HG03103 (cell line): ENCODE measurements around the gene LGR6.

ENCODE experiments used
- ATAC-seq: cut with Tn5 transposase; IDR thresholded peaks from one replicate; pipeline ENCODE4 v1.9.1; 2021; ENCODE audit warnings: low read depth; ENCODE audit not compliant: unreplicated experiment

LGR6 gene

DNA sequence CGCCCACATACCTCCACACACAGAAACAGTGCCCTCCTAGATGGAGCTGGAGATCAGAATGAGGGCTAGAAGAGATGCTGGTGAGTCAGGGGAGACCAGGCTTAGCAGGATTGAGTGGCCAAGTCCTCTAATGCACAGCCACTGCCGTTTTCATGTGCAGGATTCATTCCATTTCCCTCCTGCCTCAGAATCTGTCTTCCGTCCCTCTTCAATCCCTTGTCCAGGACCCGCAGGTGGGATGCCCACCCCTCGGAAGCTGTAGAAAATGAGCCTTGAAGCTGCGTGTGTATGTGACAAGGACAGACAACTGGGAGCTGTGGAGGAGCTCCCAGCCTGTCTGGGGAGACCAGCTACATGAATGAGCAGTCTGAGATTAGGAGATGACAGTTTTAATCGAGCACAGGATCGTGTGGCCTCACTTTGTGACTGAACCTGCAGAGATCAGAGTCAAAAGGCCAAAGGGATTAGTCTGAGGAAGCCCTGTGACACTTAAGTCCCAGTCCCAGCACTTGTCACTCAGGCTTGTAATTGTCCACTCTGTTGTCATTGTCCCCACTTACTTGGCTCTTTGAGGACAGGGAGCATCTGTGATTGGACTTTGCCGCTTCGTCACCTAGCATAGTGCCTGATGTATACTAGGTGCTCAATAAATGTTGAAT is 22.0 kb downstream of the LGR6 start:
- ATAC-seq = no peak

DNA sequence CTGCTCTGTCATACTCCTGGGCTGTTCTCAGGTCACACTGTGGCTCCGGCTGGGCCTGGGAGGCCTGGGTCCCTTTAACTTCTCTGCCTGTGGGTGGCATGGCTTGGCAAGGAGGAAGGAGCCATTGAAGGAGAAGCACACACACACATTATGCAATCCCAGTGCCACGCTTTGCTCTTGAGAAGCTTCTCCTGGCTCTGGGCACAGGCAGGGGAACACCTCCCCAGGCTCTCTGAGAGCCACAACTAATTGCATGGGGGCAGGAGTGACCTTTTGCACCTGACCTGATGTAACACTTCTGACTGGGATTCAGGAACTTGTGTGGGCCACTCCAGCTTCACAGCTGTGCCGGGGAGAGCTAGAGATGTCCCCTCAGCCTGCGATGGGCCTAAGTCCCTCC is 23.1 kb downstream of the LGR6 start:
- no peak for ATAC-seq

DNA sequence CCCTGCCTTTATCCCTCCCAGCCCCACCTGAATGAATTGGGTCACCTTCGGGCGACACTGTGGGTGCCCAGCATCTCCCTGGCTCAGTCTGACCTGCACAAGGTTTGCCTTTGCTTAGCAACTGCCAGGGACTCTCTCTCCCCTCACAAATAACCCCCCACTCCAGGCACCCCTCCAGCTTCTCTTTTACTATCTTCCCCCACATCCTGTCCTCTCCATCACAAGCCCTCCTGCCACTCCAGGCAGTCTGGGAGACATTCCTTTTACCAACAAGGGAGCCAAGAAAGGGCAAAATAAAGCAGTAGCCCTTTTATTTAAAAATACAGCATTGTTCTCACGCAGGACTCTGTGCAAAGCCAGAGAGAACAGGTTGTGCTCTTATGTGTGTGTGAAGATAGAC is 23.9 kb downstream of the LGR6 start:
- no peak for ATAC-seq

DNA sequence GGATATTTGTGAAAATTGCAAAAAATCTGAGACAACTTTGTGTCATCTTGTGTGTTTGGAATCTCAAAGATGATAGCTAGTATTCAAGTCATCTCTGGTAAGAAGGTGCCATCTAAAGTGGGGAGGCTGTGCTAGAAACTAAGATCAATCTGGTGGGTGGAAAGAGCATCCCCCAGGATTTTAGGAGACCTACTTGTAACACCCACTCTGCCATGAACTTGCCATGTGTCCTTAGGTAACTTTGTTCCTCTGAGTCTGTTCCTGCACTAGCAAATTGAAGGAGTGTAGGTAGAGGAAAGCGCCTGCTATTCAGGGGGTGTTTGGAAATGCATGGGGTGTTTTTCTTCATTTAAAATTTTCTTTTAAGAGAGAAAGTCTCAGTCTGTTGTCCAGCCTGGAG is 24.4 kb downstream of the LGR6 start:
- no peak for ATAC-seq

DNA sequence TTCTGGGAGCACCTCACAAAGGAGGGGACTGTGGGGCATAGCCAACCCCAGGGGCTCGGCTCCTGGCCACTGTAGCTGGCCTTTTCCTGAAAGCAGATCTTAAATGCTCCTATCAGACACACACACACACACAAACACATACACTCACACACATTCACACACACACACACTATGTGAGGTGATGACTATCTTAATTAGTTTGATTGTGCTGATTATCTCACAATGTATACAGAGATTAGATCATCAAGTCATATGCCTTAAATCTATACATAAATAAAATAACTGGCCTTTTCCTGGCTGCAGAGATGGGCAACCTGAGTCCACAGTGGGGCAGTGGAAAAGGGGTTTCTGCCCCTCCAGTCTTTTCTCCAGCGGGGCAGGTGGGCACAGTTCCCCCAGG is 27.1 kb downstream of the LGR6 start:
- ATAC-seq = no peak

DNA sequence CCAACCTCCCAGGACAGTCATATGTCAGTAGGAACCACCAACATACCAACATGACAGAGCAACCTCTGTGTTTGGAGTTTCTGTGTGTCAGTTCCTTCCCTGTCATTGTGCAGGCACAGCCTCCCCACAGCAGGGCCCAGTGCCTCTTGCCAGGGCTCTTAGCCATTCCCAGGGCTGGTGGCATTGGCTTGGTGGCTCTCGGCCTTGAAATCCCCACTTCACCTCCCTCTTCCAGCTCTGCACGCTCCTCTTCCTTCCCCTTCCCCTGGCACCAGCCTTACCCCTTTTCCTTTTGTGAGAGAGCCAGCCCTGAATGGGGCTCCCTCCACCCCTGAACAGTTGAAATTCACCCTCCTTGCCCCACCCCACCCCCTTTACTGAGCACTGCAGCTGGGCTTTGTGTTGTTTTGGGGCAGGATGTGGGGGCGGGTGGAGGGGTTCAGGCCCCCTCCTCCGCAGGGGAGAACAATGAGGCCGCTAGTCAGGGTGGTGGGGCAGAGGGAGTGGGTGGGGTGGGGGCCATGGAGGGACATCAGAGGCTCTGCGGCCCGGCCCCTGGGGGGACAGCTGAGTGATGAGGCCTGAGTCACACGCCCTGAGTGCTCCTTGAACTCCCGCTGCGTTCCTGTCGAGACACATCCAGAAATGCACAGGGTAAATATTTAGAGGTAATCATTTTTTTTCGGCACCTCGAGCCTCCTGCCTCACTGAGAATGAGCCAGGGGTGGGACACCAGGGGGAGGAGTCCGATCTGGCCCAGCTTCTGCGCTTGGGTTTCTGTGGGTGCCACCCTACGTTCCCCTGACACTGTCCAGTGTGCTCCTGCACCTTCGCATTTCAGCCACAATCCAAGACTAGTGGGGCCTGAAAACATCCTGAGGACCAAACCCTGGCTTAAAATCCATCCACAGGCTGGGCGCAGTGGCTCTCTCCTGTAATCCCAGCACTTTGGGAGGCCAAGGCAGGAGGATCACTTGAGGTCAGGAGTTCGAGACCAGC is 28.6 kb downstream of the LGR6 start:
- no peak for ATAC-seq

DNA sequence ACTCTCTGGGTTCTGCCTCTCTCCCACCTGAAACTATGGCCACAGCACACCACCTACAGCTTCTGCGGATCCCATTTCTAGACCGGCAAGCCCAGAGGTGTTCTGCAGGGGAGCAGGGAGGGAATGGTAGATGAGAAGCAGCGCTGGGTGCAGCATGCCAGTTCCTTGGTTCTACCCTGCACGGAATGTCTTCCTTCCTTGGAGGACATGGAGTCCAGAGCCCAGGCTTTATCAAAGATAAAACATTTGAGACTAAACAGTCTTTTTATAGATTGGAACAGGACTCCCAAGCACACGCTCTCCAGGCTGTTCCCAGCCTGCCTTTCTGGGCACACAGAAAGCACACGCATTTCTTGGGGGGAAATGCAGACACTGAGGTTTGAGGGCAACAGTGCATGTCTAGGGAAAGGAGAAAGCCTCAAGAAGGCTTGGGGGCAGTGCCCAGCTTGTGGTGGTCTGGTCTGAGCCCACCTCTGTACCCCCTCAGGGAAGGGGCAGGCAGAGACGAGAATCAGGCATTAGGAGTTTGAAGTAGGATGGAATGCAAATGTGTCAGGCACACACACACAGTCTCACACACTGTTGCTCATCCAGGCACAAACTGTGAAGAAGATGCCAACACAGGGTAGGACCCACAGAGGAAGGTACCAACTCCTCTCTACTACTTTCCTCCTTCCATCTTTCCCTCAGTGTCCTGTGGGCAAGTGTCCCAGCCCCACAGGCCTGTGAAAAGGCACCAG is 29.7 kb downstream of the LGR6 start:
- no peak for ATAC-seq

DNA sequence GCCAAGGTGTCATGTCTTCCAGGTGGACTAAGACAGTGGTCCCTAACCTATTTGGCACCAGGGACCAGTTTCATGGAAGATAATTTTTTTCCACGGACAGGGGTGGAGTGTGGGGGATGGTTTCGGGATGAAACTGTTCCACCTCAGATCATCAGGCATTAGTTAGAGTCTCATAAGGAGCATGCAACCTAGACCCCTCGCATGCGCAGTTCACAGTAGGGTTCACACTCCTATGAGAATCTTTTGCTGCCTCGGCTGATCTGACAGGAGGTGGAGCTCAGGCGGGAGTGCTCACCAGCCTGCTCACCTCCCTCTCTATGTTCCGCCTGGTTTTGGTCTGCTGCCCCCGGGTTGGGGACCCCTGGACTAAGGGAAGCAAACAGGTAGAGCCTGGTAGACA is 30.9 kb downstream of the LGR6 start:
- no peak for ATAC-seq

DNA sequence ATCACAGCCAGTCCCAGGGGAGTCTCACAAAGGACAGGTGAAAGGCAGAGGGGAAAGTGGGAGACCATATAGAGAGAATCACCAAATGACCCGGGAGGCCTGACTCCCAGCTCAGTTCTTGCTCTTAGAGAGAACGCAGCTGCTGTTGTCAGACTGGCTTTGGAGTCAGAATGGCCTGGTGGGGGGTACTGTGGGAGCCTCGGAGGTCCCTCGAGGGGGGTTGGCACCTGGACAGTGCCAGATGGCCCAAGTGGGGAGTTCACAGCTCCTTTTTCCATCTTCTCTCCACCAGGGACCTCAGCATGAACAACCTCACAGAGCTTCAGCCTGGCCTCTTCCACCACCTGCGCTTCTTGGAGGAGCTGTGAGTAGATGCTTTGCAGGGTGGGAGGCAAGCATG is 31.5 kb downstream of the LGR6 start:
- no peak for ATAC-seq

DNA sequence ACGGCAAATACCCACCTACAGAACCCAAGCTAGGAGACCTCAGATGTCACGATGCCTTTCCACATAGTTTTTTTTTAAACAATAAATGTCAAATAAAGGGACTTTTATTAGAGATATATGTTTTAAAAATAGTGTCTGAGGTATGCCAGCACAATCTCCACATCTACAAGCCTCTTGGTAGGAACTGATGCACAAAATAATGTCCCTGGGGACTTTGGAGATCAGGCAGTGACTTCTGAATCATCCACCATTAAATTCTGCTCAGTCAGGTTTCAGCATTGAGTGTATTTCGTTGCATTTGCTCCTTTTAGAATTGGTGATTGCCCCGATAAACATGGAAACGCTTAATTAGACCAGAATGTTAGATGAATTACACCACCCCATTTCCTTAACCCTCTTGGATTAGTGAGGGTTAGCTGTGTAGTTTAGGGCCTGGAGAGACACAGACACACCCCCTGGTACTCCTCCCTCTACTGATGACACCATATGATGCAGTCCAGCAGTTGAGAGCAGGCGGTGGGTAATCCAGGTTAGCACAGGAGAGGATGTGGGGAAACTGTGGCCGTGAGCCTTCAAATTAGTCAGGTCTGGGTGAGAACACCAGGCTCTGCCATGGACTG is 33.6 kb downstream of the LGR6 start:
- no peak for ATAC-seq

DNA sequence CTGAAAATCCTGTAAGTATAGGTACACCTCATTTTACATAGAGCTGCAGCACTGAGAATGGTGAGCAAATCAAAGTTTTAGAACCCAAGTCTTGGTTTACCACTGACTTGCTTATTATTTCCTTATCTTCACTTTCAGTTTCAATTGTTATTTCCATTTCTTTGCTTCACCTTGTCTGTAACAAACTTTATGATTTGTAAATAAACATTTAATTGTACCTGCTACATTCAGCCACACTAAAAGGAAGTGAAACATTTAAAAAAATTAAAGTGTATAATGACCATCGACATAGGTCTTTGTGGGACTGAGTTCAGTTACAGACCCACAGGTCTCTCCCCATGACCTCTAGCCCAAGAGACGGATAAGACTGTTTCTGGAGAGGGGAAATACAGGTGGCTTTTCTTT is 34.4 kb downstream of the LGR6 start:
- ATAC-seq = no peak

DNA sequence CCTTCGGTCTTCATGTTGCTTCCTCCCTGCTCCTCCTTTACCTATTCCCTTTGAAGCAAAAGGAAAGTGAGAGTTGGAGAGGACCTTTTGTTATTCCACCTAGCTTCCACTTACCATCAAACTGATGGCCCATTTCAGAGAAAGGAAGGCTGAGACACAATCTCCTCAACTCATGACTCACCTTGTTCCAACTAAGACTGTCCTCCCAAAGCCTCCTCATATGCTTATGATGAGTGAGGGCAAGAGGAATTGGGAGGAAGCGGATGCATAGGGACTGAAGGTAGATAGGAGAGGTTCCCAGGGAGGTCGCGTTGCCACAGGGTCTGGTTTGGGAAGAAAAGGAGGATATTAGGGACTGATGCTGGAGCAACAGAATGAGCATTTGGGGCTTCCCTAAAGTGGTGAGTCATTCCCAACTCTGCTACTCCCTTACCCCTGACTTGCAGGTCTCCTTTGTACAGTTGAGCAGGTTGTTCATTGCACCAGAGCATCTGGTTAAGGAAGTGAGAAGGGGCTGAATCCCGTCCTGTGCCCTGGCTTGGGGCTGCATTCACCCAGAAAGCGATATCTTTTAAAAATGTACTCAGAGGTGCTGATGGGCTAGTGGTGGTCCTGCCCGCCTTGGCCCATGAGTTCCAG is 35.0 kb downstream of the LGR6 start:
- no peak for ATAC-seq

DNA sequence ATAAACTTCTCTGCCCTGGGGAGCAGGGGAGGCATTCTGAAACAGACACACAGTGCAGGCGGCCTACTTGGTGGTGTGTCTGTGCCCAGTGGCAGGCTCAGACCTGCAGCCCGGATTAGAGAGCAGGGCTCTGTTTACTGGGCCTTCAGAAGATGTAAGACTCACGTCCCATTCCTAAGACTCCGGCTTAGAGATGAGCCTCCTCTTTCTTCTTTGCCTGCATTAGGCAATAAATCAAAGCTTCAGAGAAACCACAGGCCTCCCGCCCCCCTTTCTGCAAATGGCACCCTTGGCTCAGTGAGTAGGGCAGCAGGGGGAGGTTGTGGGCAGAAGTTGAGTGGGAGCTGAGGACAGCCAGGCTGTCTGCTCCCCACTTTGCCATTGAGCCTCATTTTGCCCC is 35.8 kb downstream of the LGR6 start:
- no peak for ATAC-seq

DNA sequence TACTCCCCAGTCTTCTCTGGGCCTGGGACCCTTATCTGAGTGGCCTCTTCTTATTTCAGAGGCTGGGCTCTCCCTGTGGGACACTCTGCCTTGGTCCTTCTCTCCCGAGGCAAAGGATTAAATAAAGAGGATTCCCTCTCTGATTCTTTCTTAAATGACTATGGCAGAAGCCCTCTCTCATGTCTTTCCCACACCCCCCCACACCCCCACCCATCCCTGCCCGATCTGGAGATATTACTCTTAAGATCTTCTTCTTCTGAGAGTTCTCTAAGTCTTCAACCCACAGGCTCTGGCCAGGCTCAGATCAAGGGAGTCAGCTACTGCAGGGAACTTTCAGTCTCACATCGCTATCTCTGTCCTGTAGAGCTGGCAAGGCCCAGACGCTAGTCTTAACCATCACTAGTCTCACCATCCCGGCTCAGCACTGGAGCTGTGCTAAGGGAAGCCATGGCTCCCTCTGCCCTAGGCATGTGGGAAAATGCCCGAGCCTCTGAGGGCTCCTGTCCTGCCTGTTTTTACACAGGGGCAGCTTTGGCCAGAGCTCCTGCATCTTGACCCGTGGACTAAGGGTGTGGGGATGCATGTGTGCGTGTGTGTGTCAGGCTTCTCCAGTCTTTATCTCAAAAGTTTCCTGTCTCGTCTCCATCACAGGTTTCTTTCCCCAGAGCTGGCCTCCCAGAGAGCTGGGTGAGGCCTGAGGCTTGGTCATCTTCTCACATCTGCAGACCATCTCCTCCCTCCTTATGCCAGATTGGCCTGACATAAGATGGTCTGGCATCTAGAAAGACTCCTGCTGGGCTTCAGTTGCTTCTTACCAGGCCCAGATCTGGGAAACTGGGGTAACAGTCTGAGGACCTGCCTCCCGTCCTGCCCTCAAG is 36.7 kb downstream of the LGR6 start:
- no peak for ATAC-seq

DNA sequence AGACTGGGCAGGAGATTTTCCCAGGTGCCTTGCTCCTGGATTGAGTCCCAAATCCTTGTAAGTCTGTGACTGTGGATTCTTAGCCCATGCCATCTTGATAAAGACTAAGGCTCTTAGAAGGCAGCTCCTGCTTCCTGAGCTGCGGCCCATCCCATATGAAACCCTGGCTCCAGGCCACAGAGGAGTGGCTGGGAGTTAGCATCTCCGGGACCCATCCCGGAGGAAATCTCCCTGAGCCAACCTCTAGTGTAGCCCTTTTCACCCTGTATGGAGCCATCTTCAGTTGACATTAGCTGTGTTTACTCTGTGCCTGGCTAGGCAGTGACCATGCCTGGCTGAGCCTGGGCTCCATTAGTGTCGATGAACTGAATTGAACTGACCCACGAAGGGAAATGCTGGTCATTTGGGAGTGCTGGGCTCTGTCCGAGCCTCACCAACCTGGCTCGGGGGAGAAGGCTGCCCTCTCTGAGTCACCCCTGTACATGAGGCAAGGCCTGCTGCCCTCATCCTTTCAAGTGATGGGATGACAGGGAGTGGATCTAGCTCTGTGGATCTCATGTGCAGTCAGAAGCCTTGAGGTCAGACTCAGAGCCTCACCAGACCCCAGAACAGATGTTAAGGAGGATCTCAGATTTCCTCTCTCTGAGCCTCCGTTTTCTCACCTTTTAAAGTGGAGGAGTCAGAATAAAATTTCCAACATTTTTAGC is 37.5 kb downstream of the LGR6 start:
- ATAC-seq = no peak

DNA sequence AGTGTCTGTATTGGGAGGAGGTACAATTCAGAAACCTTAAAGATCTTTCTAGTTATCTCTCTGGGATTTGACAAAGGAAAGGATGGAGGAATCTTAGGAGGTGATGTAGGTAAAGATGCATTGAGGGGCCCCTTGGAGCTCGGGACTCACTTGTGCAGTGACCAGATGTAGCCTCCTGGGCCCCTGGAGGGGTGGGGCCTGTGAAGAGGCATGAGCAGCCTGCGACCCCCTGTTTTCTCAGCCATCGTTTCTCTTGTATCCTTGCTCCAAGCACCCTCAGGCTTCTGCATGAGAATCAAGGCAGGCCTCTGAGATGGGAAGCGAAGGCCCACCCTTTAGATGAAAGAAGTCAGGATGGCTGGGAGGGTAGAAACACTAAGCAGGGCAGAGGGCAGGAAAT is 39.6 kb downstream of the LGR6 start:
- ATAC-seq = no peak

DNA sequence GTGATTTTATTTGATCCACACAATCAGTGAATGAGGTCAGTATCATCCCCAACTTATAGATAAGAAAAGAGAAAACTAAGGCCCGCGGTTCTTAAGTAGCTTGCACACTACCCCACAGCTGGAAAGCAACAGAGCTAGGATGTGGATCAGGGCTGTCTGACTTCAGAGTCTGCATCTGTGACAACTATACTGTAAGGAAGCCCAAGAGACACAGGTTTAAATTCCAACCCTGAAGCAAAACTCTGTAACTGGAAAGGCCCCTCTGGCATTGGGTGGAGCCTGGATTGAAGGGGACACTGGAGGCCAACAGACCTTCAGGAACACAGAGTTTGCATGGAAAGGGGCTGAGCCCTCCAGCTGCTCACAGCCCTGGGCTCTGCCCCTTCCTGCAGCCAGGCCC is 40.2 kb downstream of the LGR6 start:
- no peak for ATAC-seq

DNA sequence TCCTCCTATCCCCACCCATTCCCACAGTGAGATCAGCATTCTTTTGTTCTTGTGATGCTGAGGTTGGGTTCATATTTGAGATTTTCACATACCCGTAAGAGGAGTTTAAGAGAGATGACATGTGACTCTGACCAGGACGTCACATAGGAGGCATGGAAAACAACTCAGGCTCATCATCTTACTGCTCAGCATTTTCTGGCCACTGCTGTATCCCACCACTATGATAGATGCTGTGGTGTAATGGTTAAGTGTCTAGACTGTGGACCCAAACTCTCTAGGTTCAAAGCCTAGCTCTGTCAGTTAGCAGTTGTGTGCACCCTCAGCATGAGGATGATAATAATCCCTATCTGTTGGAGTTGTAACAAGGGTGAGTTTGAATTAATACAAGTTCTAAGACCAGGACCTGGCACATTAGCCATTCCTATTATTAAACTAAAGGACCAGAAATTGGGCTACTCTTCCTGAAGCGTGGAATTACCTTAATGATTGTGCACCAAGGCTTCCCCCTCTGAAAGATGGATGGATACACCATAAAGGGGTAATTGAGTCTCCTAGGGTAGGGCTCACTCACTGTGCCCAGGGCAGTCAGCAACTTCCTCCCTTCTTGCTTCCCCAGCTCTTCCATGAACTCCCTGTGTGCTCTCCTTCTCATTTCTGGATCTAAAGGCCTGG is 40.9 kb downstream of the LGR6 start:
- no peak for ATAC-seq
